HEK293 (cell line): ENCODE measurements around the gene KRTAP4-9.
A peak's percentile ranks its signal among the peaks of the same experiment; 100 is the strongest.
"Not testable (repeated sequence)": the region's sequence is repeated elsewhere in the genome, so short reads cannot be mapped to it uniquely, and the experiment has no call there.

Experiments
- CTCF ChIA-PET: fragments of 350-600 bp; formaldehyde crosslinking; extraction: SDS; loops from one replicate; lab custom pipeline; 2021; ENCODE audit warnings: antibody characterized with exemption; lab: Yijun Ruan, JAX
- POLR2A ChIA-PET: fragments of 300-600 bp; formaldehyde crosslinking; extraction: SDS; loops from one replicate; lab custom pipeline; 2020; ENCODE audit warnings: antibody characterized with exemption, inconsistent platforms; lab: Yijun Ruan, JAX
- H3K27ac ChIP-seq: fragments of 200-500 bp; sonication (Bioruptor generic); 2 replicates; pipeline ENCODE4 v1.5.1; 2014; ENCODE audit warnings: low read depth, low read length, control low read depth, inconsistent platforms; ENCODE audit errors: extremely low read depth
- H3K36me3 ChIP-seq, 2 experiments: fragments of 200-500 bp in 1 of 2; sonication (Bioruptor generic) in 1 of 2; 1 replicate in 1 of 2; 2 replicates in 1 of 2; pipeline ENCODE4 v1.5.1; 2014 to 2017; ENCODE audit warnings: inconsistent platforms in 2 of 2, low read length in 2 of 2; ENCODE audit not compliant: control insufficient read depth in 2 of 2, insufficient read depth in 1 of 2
- H3K4me1 ChIP-seq: fragments of 200-500 bp; sonication (Bioruptor generic); 2 replicates; pipeline ENCODE4 v1.5.1; 2014; ENCODE audit warnings: mild to moderate bottlenecking, low read length, inconsistent platforms; ENCODE audit not compliant: control insufficient read depth, insufficient read depth
- H3K4me3 ChIP-seq: 2 replicates; pipeline ENCODE4 v1.5.1; 2011; ENCODE audit warnings: low read depth, mild to moderate bottlenecking, control low read depth, low read length, moderate library complexity
- H3K9me3 ChIP-seq: fragments of 200-500 bp; sonication (Bioruptor generic); 2 replicates; pipeline ENCODE4 v1.5.1; 2014; ENCODE audit warnings: low read depth, low read length, inconsistent platforms; ENCODE audit not compliant: control insufficient read depth, insufficient read depth
- BCL11A ChIP-seq: fragments of 450-650 bp; formaldehyde crosslinking; IDR thresholded peaks from 2 replicates; pipeline ENCODE4 v1.5.1; 2016; ENCODE audit warnings: low read depth, missing biosample characterization, missing genetic modification characterization
- GLIS2 ChIP-seq: fragments of 450-650 bp; formaldehyde crosslinking; IDR thresholded peaks from 2 replicates; pipeline ENCODE4 v1.5.1; 2016; ENCODE audit warnings: missing biosample characterization, missing genetic modification characterization
- IKZF3 ChIP-seq: fragments of 450-650 bp; IDR thresholded peaks from 2 replicates; pipeline ENCODE4 v1.5.0; 2018; ENCODE audit warnings: missing biosample characterization, mild to moderate bottlenecking, missing genetic modification characterization, moderate library complexity
- PRDM10 ChIP-seq: fragments of 450-650 bp; formaldehyde crosslinking; IDR thresholded peaks from 2 replicates; pipeline ENCODE4 v1.5.1; 2016; ENCODE audit warnings: missing biosample characterization, missing genetic modification characterization
- SCRT1 ChIP-seq: fragments of 450-650 bp; formaldehyde crosslinking; IDR thresholded peaks from 2 replicates; pipeline ENCODE4 v1.5.1; 2016; ENCODE audit warnings: missing biosample characterization, missing genetic modification characterization, borderline replicate concordance
- ZIC2 ChIP-seq: fragments of 450-650 bp; formaldehyde crosslinking; IDR thresholded peaks from 2 replicates; pipeline ENCODE4 v1.5.1; 2016; ENCODE audit warnings: missing biosample characterization, missing genetic modification characterization
- ZNF138 ChIP-seq: fragments of 450-650 bp; formaldehyde crosslinking; IDR thresholded peaks from 2 replicates; pipeline ENCODE4 v1.5.1; 2016; ENCODE audit warnings: missing biosample characterization, missing genetic modification characterization, borderline replicate concordance
- ZNF169 ChIP-seq: fragments of 450-650 bp; formaldehyde crosslinking; IDR thresholded peaks from 2 replicates; pipeline ENCODE4 v1.5.1; 2016; ENCODE audit warnings: missing biosample characterization, missing genetic modification characterization
- ZNF19 ChIP-seq: fragments of 450-650 bp; formaldehyde crosslinking; IDR thresholded peaks from 2 replicates; pipeline ENCODE4; 2016; ENCODE audit warnings: missing biosample characterization, missing genetic modification characterization, low read depth
- ZNF37A ChIP-seq: fragments of 450-650 bp; IDR thresholded peaks from 2 replicates; pipeline ENCODE4 v1.5.1; 2018; ENCODE audit warnings: missing biosample characterization, missing genetic modification characterization
- ZNF398 ChIP-seq: fragments of 450-650 bp; formaldehyde crosslinking; IDR thresholded peaks from 2 replicates; pipeline ENCODE4 v1.5.1; 2017; ENCODE audit warnings: missing biosample characterization, missing genetic modification characterization
- ZNF423 ChIP-seq: fragments of 450-650 bp; formaldehyde crosslinking; IDR thresholded peaks from 2 replicates; pipeline ENCODE4 v1.5.1; 2016; ENCODE audit warnings: missing biosample characterization, missing genetic modification characterization
- ZNF433 ChIP-seq: fragments of 450-650 bp; formaldehyde crosslinking; IDR thresholded peaks from 2 replicates; pipeline ENCODE4 v1.5.1; 2016; ENCODE audit warnings: missing biosample characterization, missing genetic modification characterization, low read depth
- ZNF48 ChIP-seq: fragments of 450-650 bp; formaldehyde crosslinking; IDR thresholded peaks from 2 replicates; pipeline ENCODE4 v1.5.1; 2016; ENCODE audit warnings: missing biosample characterization, missing genetic modification characterization
- ZNF501 ChIP-seq: fragments of 450-650 bp; formaldehyde crosslinking; IDR thresholded peaks from 2 replicates; pipeline ENCODE4 v1.5.1; 2016; ENCODE audit warnings: missing biosample characterization, missing genetic modification characterization
- ZNF610 ChIP-seq: fragments of 450-650 bp; formaldehyde crosslinking; IDR thresholded peaks from 2 replicates; pipeline ENCODE4 v1.5.1; 2016; ENCODE audit warnings: missing biosample characterization, missing genetic modification characterization, borderline replicate concordance
- ZNF624 ChIP-seq: fragments of 450-650 bp; formaldehyde crosslinking; IDR thresholded peaks from 2 replicates; pipeline ENCODE4 v1.5.1; 2017; ENCODE audit warnings: missing biosample characterization, missing genetic modification characterization
- ZNF626 ChIP-seq: fragments of 450-650 bp; sonication (Bioruptor Pico); formaldehyde crosslinking; IDR thresholded peaks from 2 replicates; pipeline ENCODE4 v1.5.1; 2018; ENCODE audit warnings: missing biosample characterization, missing genetic modification characterization, inconsistent platforms
- ZNF639 ChIP-seq: fragments of 450-650 bp; formaldehyde crosslinking; IDR thresholded peaks from 2 replicates; pipeline ENCODE4 v1.5.1; 2016; ENCODE audit warnings: missing biosample characterization, missing genetic modification characterization
- ZNF704 ChIP-seq: fragments of 450-650 bp; formaldehyde crosslinking; IDR thresholded peaks from 2 replicates; pipeline ENCODE4 v1.5.1; 2016; ENCODE audit warnings: missing biosample characterization, missing genetic modification characterization
- ZSCAN4 ChIP-seq: fragments of 450-650 bp; formaldehyde crosslinking; IDR thresholded peaks from 2 replicates; pipeline ENCODE4 v1.5.1; 2017; ENCODE audit warnings: missing biosample characterization, missing genetic modification characterization

KRTAP4-9 gene

GRCh38 chr17:41123292-41123990 lies 18.3 kb downstream of the KRTAP4-9 start:
- CTCF ChIA-PET, result interaction anchor here (0.6 kb wide), 1 partner anchor 9 kb away, joined by 3 read pairs; no protein-coding TSS in a partner anchor
- not testable (repeated sequence) for H3K4me3 ChIP-seq

GRCh38 chr17:41123991-41124371 lies 18.8 kb downstream of the KRTAP4-9 start, which contains the start of gene KRTAP4-12:
Gene KRTAP4-12, minus strand, starts transcription at chr17:41124182. Its CDS starts 60 bp downstream, at chr17:41124122.
- H3K27ac ChIP-seq, H3K4me3 ChIP-seq, H3K36me3 ChIP-seq, H3K4me1 ChIP-seq, H3K9me3 ChIP-seq, POLR2A ChIA-PET: not testable (repeated sequence)
- CTCF ChIA-PET, result interaction anchor here (0.6 kb wide), 1 partner anchor 9 kb away, joined by 3 read pairs; no protein-coding TSS in a partner anchor
- TF ChIP-seq ZIC2, result peak; percentile 62

More at GRCh38 chr17:41123292-41123990, 18.3 kb downstream of the KRTAP4-9 start:
- H3K4me1 ChIP-seq, H3K27ac ChIP-seq, H3K9me3 ChIP-seq, H3K36me3 ChIP-seq, POLR2A ChIA-PET: not testable (repeated sequence)
- TF ChIP-seq SCRT1 (tag by site-specific recombination) (peak; percentile 47; the same call in 1 of the 2 replicates), ZIC2 (peak; percentile 84; the same call in 1 of the 2 replicates)

- ChIA-PET CTCF (no interaction called here), POLR2A (no interaction called here)
- Histone ChIP-seq H3K36me3 (no peaks in the 10 kb centered on the region), H3K4me1 (no peaks in the 10 kb centered on the region), H3K27ac (no peak overlapping the region), H3K4me3 (no peak overlapping the region), H3K9me3 (no peaks in the 10 kb centered on the region; the same call in 1 of the 2 replicates)
- TF ChIP-seq ZNF639 (tag by site-specific recombination) (no peak), ZNF48 (tag by site-specific recombination) (no peak), GLIS2 (tag by site-specific recombination) (no peak), ZNF704 (tag by site-specific recombination) (no peak), ZNF626 (no peak), ZNF19 (tag by site-specific recombination) (no peak), ZNF398 (tag by site-specific recombination) (no peak), ZNF433 (no peak), ZNF610 (tag by site-specific recombination) (no peak), ZNF169 (no peak), ZSCAN4 (tag by site-specific recombination) (no peak), ZNF501 (tag by site-specific recombination) (no peak), IKZF3 (tag by site-specific recombination) (no peak), ZNF138 (tag by site-specific recombination) (no peak), PRDM10 (tag by site-specific recombination) (no peak), ZNF37A (tag by site-specific recombination) (no peak), ZNF624 (tag by site-specific recombination) (no peak), ZNF423 (tag by site-specific recombination) (no peak), BCL11A (tag by site-specific recombination) (no peak), SCRT1 (tag by site-specific recombination) (no peak)
These were observed 19.9 kb downstream of the KRTAP4-9 start for GRCh38 chr17:41125064-41125463.
